ENCODE results near the gene KLF7. TPM values are rescaled to one million over a fixed set of nuclear protein-coding genes. Genes with fewer than 3 reads are reported as not detected.

Gene KLF7
- total and polyA plus RNA-seq, 8 donors: 14.8 to 41.8 (median 18.2) TPM

DNA sequence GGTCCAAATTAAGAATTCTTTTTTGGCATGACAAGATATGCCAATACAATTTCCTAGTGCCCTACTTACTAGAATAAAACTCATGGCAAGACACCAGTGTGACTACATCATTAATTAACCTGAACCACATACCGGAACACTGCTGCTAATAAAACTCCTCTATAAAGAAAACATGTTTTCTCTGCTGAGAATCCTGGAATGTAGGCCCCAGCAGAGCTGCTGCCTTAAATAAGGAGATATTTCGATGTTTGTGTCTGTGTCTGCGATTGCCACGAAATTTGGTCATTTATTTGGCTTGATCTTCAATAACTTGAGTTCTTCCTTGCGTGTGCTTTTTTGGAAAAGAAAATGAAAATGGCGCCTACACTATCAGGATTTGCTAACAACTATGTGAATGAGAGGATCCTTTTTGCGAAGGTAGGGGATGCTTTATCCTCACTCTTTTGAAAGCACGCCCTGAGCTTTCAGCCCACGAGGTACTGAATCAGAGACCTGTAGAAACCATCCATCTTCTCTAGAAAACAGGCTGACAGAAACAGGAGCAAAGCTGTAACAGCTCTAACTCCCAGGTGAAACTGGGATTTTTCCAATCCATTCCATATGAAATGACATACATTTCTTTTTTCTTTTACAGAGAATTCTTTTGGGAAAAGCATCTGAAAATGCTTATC is 27.0 kb downstream of the KLF7 start:
- DNase-seq: no peak
- H3K27me3 ChIP-seq: no peaks in the 10 kb centered on the region
- intact Hi-C loops (cut with DNase I): no loop called here
- H3K36me3 ChIP-seq: no peaks in the 10 kb centered on the region
- no peak for ATAC-seq
- H3K27ac ChIP-seq: peak overlapping the region in 1 of 2 donors; percentile 94
- TF ChIP-seq, protein P1, sequence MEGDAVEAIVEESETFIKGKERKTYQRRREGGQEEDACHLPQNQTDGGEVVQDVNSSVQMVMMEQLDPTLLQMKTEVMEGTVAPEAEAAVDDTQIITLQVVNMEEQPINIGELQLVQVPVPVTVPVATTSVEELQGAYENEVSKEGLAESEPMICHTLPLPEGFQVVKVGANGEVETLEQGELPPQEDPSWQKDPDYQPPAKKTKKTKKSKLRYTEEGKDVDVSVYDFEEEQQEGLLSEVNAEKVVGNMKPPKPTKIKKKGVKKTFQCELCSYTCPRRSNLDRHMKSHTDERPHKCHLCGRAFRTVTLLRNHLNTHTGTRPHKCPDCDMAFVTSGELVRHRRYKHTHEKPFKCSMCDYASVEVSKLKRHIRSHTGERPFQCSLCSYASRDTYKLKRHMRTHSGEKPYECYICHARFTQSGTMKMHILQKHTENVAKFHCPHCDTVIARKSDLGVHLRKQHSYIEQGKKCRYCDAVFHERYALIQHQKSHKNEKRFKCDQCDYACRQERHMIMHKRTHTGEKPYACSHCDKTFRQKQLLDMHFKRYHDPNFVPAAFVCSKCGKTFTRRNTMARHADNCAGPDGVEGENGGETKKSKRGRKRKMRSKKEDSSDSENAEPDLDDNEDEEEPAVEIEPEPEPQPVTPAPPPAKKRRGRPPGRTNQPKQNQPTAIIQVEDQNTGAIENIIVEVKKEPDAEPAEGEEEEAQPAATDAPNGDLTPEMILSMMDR (IDR thresholded peaks at IDR 0.05): no peak
- no peaks in the 10 kb centered on the region for H3K9me3 ChIP-seq
- H3K4me1 ChIP-seq: peaks cover 42 to 99% of the 10 kb centered on the region in 2 donors
- no peak overlapping the region for H3K4me3 ChIP-seq

DNA sequence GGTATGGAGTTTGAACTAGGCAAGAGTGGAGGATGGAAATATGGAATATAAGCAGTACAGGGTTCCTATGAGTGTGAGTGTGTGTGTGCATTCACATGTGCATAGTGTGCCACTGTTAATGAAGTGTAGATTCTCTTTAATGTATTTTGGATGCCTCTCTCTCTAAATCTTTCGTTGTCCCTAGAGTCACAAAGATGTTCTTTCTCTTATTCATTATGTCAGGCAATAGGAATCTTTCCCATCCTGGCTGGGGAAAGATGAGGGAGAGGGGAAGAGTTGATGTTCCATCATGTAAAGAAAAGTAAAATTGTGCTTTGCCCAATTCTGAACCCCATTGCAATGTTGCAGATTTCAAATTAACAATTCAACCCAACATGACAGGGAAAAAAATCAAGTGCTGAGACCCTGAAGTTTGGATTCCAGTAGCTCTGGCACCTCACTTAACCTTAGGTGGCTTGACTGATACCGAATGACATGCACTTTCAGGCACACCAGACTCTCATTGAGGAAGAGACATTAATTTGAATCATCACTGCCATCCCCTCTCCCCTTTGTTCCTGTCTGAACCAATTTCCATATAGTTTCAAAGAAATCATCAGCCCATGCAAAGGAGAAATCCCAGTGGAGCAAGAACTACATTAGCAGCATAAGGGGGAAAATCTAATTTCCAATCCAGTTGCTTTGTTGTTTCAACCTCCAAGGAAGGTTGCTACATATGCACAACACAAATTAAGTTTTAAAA is 28.0 kb downstream of the KLF7 start:
- H3K4me1 ChIP-seq: peaks cover 41 to 99% of the 10 kb centered on the region in 2 donors
- no peaks in the 10 kb centered on the region for H3K27me3 ChIP-seq
- H3K4me3 ChIP-seq: no peak overlapping the region
- DNase-seq (no peak), ATAC-seq (no peak)
- no peaks in the 10 kb centered on the region for H3K36me3 ChIP-seq
- intact Hi-C loops (cut with DNase I): no loop called here
- H3K9me3 ChIP-seq: no peaks in the 10 kb centered on the region
- TF ChIP-seq, protein P1 (IDR thresholded peaks at IDR 0.05): no peak
- peak overlapping the region in 1 of 2 donors; percentile 94 for H3K27ac ChIP-seq

DNA sequence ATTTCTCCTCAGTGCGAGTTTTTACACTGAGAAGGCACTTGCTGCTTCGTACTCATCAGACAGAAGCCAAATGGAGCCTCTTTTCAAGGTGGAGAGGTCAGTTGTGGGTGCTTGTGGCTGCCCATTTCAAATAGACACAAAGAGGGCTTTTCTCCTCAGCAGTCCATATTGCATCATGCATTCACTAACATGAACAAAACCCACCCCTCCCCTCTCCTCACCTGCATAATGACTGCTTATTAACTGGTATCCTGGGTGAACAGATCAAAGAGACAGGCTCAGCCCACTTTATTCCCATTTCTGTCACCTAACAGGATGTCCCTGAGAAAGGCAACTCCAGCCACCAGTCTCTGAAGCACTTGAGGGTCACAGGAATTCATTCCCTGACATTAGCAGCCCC is 28.9 kb downstream of the KLF7 start:
- intact Hi-C loops (cut with DNase I): no loop called here
- H3K4me3 ChIP-seq: no peak overlapping the region
- TF ChIP-seq, protein P1 (IDR thresholded peaks at IDR 0.05): no peak
- no peaks in the 10 kb centered on the region for H3K9me3 ChIP-seq
- no peaks in the 10 kb centered on the region for H3K27me3 ChIP-seq
- H3K27ac ChIP-seq: peak overlapping the region in 1 of 2 donors; percentile 81
- H3K4me1 ChIP-seq: peaks cover 34 to 98% of the 10 kb centered on the region in 2 donors
- ATAC-seq: no peak
- no peak for DNase-seq
- no peaks in the 10 kb centered on the region for H3K36me3 ChIP-seq

DNA sequence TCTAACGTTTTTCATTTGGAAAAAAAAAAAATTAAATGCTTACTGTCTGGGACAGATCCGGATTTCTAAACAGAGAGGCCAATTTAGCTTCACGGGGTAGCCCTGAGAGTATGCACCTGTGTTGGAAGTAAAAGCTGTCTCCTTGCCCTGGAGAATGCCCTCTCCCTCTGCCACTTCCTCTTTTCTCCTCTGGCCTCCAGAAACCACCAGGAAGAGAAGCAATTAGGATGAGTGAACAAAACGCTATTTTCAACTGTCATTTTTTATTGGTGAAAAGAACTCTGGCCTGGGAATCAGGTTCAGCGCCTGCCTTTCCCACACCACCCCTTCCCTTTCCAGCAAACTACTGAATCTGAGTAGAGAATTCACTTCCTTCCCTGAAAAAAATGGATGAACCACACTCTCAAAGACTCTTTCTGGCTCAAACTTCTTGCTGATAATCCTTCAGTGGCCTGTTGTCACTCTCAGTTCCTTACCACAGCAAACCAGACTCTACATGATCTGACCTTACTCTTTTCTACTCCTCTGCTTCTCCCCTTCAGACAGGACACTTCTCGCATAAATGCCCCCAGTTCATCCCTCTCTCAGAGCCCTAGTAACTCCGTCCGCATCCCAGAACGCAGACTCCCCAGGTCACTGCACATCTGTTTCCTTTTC is 29.8 kb downstream of the KLF7 start:
- Histone ChIP-seq H3K9me3 (no peaks in the 10 kb centered on the region), H3K27ac (peak overlapping the region; percentile 46 to 81), H3K27me3 (no peaks in the 10 kb centered on the region), H3K4me3 (no peak overlapping the region), H3K4me1 (peaks cover 34 to 98% of the 10 kb centered on the region in 2 donors), H3K36me3 (no peaks in the 10 kb centered on the region)
- ATAC-seq (no peak), DNase-seq (no peak)
- intact Hi-C loops (cut with DNase I): no loop called here
- TF ChIP-seq, protein P1 (IDR thresholded peaks at IDR 0.05): no peak

DNA sequence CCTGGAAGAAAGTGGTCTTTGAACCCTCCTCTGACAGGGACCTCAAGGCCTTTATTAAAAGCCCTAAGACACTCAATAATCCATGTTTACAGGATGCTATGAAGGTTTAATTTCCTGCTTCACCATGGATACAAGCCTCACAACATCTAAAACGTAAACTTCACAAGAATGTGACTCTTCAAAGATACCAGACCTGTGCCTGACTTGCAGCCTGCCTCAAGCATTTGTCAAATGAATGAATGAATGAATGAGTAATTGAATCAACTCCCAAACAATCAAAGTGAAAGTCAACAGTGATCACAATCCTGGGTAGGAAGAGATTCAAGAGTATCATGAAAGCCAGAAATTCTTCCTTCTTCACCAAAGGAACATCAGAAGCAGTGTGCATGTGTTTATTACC is 30.4 kb downstream of the KLF7 start:
- no peak overlapping the region for H3K4me3 ChIP-seq
- H3K9me3 ChIP-seq: no peaks in the 10 kb centered on the region
- peaks cover 34 to 98% of the 10 kb centered on the region in 2 donors for H3K4me1 ChIP-seq
- no peak for DNase-seq
- intact Hi-C loops (cut with DNase I): no loop called here
- ATAC-seq: no peak
- H3K36me3 ChIP-seq: no peaks in the 10 kb centered on the region
- TF ChIP-seq, protein P1 (IDR thresholded peaks at IDR 0.05): no peak
- no peaks in the 10 kb centered on the region for H3K27me3 ChIP-seq
- H3K27ac ChIP-seq: peak overlapping the region; percentile 46 to 81

Measured in left lung (tissue), 10 donors.